ENCODE data around the gene SATL1. TPM values are rescaled to one million over a fixed set of nuclear protein-coding genes. Genes with fewer than 3 reads are reported as not detected.
"Not testable (repeated sequence)": the region's sequence is repeated elsewhere in the genome, so short reads cannot be mapped to it uniquely, and the experiment has no call there.

SATL1 gene
- total RNA-seq = not detected
- 0.22 TPM for polyA plus RNA-seq (ENCODE audit: insufficient read depth, low read depth, low replicate concordance)
- long read RNA-seq, donor 1 = 0 reads
- long read RNA-seq, donor 2 = 0 reads
- long read RNA-seq, donor 3 = 0 reads
- long read RNA-seq, donor 4 = 0 reads
- long read RNA-seq, donor 5 = 0 reads
- long read RNA-seq, donor 6, partial matches to known transcripts = 0 of 1 reads
- long read RNA-seq, donor 6, other reads (novel, unspliced or antisense) = 0 of 1 reads
- long read RNA-seq, donor 7 = 0 reads
- long read RNA-seq, donor 8 = 0 reads
- long read RNA-seq, donor 9 = 0 reads
- long read RNA-seq, donor 10 = 0 reads

DNA sequence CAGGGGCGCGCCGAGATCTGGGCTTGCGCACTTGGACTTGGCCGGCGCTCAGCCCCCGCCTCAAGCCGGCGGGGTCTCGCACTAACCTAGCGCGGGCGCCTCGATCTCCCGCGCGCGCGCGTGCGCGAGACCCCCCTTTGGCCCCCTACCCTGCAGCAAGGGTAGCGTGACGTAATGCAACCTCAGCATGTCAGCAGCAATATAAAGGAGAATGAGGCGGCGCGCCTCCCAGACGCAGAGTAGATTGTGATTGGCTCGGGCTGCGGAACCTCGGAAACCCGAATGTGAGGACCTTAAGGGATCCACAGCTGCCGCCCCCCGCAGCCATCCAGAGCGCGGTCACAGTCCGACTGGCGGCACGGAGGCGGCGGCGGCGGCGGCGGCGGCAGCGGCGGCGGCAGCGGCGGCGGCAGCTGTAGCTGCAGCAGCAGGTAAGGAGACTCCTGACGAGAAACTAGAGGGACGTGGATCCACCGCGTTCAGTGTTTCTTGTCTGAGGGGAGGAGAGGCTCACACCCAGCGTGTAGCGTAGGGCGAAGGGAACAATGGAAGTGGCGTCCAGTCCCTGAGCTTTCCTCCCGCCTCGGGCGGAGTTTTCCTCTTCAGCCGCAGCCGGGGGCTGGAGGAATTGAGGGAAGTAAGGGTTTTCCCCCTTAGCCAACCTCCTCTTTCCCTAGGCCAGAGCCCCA is at the start of gene SATL1, which contains the start of gene ZNF711:
SATL1 (minus strand) TSS at position 19 of the 689 bp plus-strand sequence. CDS start 134,811 bp downstream, outside the sequence.
ZNF711 (plus strand) TSS at position 231 of the 689 bp plus-strand sequence. CDS start 3,582 bp downstream, outside the sequence.
- peak within 1 kb of the TSS; percentile 53 to 74 for H3K27ac ChIP-seq (ENCODE audit: low read depth in 2 of 2, low read length in 2 of 2)
- TF ChIP-seq CTCF (IDR thresholded peaks at IDR 0.05; ENCODE audit: borderline replicate concordance, extremely low read depth, insufficient read depth) = no peak
- peak within 1 kb of the TSS; percentile 60 to 89 (median 81) for H3K9ac ChIP-seq (ENCODE audit: low read length in 3 of 3)

GRCh38 chrX:85288992-85289723 is 45.6 kb upstream of the SATL1 start:
- H3K36me3 ChIP-seq (ENCODE audit: control insufficient read depth in 2 of 3, insufficient read depth in 3 of 3, low read length in 3 of 3) = no peaks in the 10 kb centered on the region
- no peak overlapping the region for H3K9ac ChIP-seq (ENCODE audit: low read length in 3 of 3)
- no peaks in the 10 kb centered on the region for H3K4me1 ChIP-seq (ENCODE audit: control insufficient read depth in 2 of 3, insufficient read depth in 2 of 3, low read depth in 1 of 3, low read length in 3 of 3)
- no peak for DNase-seq
- H3K27ac ChIP-seq (ENCODE audit: low read depth in 2 of 2, low read length in 2 of 2) = no peak overlapping the region
- H3K27me3 ChIP-seq (ENCODE audit: control insufficient read depth, insufficient read depth, low read length) = no peaks in the 10 kb centered on the region
- no peaks in the 10 kb centered on the region for H3K9me3 ChIP-seq (ENCODE audit: control insufficient read depth in 2 of 3, insufficient read depth in 1 of 3, low read length in 3 of 3)
- intact Hi-C loops (cut with DNase I) = no loop called here
- no peak for TF ChIP-seq CTCF (IDR thresholded peaks at IDR 0.05; ENCODE audit: borderline replicate concordance, extremely low read depth, insufficient read depth)
- FAIRE-seq = no peak
- no peak overlapping the region for H3K4me3 ChIP-seq (ENCODE audit: low read length in 3 of 3)

More for the DNA sequence above, at the start of gene SATL1, which contains the start of gene ZNF711:
- no peak for FAIRE-seq
- Histone ChIP-seq H3K27me3 (ENCODE audit: control insufficient read depth, insufficient read depth, low read length) (no peaks in the 10 kb centered on the region), H3K36me3 (ENCODE audit: control insufficient read depth in 2 of 3, insufficient read depth in 3 of 3, low read length in 3 of 3) (no peaks in the 10 kb centered on the region), H3K4me3 (ENCODE audit: low read length in 3 of 3) (peak within 1 kb of the TSS; percentile 69 to 86 (median 84)), H3K9me3 (ENCODE audit: control insufficient read depth in 2 of 3, insufficient read depth in 1 of 3, low read length in 3 of 3) (no peaks in the 10 kb centered on the region), H3K4me1 (ENCODE audit: control insufficient read depth in 2 of 3, insufficient read depth in 2 of 3, low read depth in 1 of 3, low read length in 3 of 3) (no peaks in the 10 kb centered on the region)
- peak; percentile 74 to 96 (median 93) for DNase-seq
- intact Hi-C loops (cut with DNase I) = no loop called here

DNA sequence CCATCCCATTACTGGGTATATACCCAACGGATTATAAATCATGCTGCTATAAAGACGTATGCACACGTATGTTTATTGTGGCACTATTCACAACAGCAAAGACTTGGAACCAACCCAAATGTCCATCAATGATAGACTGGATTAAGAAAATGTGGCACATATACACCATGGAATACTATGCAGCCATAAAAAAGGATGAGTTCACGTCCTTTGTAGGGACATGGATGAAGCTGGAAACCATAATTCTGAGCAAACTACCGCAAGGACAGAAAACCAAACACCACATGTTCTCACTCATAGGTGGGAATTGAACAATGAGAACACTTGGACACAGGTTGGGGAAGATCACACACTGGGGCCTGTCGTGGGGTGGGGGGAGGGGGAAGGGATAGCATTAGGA is 41.7 kb upstream of the SATL1 start:
- H3K27me3 ChIP-seq (ENCODE audit: control insufficient read depth, insufficient read depth, low read length); H3K36me3 ChIP-seq (ENCODE audit: control insufficient read depth in 2 of 3, insufficient read depth in 3 of 3, low read length in 3 of 3); intact Hi-C loops (cut with DNase I); H3K4me3 ChIP-seq (ENCODE audit: low read length in 3 of 3); H3K27ac ChIP-seq (ENCODE audit: low read depth in 2 of 2, low read length in 2 of 2); FAIRE-seq; H3K9me3 ChIP-seq (ENCODE audit: control insufficient read depth in 2 of 3, insufficient read depth in 1 of 3, low read length in 3 of 3); H3K9ac ChIP-seq (ENCODE audit: low read length in 3 of 3); DNase-seq; H3K4me1 ChIP-seq (ENCODE audit: control insufficient read depth in 2 of 3, insufficient read depth in 2 of 3, low read depth in 1 of 3, low read length in 3 of 3): not testable (repeated sequence)
